ENCODE measurements around the gene PSMA1.
"Not testable (repeated sequence)": the region's sequence is repeated elsewhere in the genome, so short reads cannot be mapped to it uniquely, and the experiment has no call there.

PSMA1 gene

DNA sequence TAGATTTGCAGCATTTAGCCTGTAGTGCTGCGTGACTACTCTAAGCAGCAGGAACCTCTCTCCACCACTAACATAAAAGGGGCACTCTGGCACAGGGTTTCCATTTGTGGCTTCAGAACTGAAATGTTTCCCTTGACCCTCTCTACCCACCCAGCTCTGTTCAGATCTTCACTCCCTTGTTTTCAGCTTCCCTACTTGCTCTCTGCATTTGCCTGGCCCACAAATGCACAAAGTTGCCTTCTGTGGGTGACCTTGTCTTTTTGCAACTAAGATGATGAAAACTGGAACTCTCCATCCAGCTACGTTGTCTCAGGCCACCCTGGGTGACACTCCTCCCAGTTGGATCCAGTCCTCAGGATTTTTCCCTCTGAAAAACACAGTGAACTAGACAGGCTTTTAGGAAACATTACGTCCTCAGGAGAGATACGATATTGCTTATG, 19.8 kb upstream of the PSMA1 start (continued):
- TF ChIP-seq KLF7 (tag by site-specific recombination; IDR thresholded peaks at IDR 0.05; ENCODE audit: borderline replicate concordance): no peak

- ChIA-PET CTCF (interaction anchor here (0.5 to 3.5 kb wide), 4 partner anchors 9 to 369 kb away, joined by 3 to 22 read pairs (median 4); no protein-coding TSS in a partner anchor), POLR2A (no interaction called here)
- Histone ChIP-seq H3K4me3 (ENCODE audit: low read depth, low read length) (no peak overlapping the region), H3K4me1 (ENCODE audit: control insufficient read depth, insufficient read depth, low read length) (no peaks in the 10 kb centered on the region), H3K27ac (ENCODE audit: extremely low read depth, low read depth, low read length) (no peak overlapping the region), H3K9me3 (ENCODE audit: control insufficient read depth, insufficient read depth, low read depth, low read length) (no peaks in the 10 kb centered on the region), H3K36me3 (ENCODE audit: control insufficient read depth in 2 of 2, insufficient read depth in 1 of 2, low read length in 2 of 2) (no peaks in the 10 kb centered on the region)
- no peak for TF ChIP-seq ZNF549 (tag by site-specific recombination; IDR thresholded peaks at IDR 0.05)
Observed at GRCh38 chr11:14538926-14539554, 18.9 kb upstream of the PSMA1 start.

- ChIA-PET CTCF (interaction anchor here (0.5 to 3.5 kb wide), 5 partner anchors 8 to 490 kb away, joined by 3 to 22 read pairs (median 4); no protein-coding TSS in a partner anchor), POLR2A (no interaction called here)
- Histone ChIP-seq H3K9me3 (ENCODE audit: control insufficient read depth, insufficient read depth, low read depth, low read length) (no peaks in the 10 kb centered on the region), H3K4me3 (ENCODE audit: low read depth, low read length) (no peak overlapping the region), H3K4me1 (ENCODE audit: control insufficient read depth, insufficient read depth, low read length) (no peaks in the 10 kb centered on the region), H3K36me3 (ENCODE audit: control insufficient read depth in 2 of 2, insufficient read depth in 1 of 2, low read length in 2 of 2) (no peaks in the 10 kb centered on the region), H3K27ac (ENCODE audit: extremely low read depth, low read depth, low read length) (no peak overlapping the region)
- TF ChIP-seq ZBTB48 (tag by site-specific recombination; IDR thresholded peaks at IDR 0.05) (no peak), ZNF366 (tag by site-specific recombination; conservative IDR thresholded peaks at IDR 0.05) (no peak), ZNF10 (tag by site-specific recombination; IDR thresholded peaks at IDR 0.05) (no peak), TRIM28 (IDR thresholded peaks at IDR 0.05; ENCODE audit: borderline replicate concordance, low read length) (no peak), RBAK (tag by site-specific recombination; IDR thresholded peaks at IDR 0.05) (no peak), ZNF211 (tag by site-specific recombination; IDR thresholded peaks at IDR 0.05; ENCODE audit: low read depth) (no peak), ZNF830 (tag by site-specific recombination; IDR thresholded peaks at IDR 0.05; ENCODE audit: low read depth) (no peak)
Observed at GRCh38 chr11:14538271-14538925, 18.2 kb upstream of the PSMA1 start.

DNA sequence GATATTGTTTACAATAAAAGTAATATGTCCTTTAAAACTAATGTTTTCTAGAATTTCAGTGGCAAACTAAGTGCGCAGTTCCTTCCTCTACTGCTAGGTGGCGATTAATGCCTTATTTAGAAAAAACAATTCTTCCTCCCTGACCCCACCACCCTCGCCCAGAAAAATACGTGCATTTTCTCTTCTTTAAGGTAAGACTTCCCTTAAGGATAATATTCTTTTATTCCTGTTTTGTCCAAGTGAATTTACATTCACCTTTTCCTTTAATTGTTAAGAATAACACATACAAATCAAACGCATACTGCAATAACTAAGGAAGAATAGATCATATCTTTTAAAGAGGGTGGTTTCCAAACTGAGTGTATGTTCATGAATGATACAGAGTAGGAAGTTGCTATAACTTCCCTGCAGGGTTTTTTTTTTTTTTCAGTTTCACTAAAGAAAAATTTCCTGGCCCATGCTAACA, 17.0 kb upstream of the PSMA1 start:
- Histone ChIP-seq H3K4me3 (ENCODE audit: low read depth, low read length) (no peak overlapping the region), H3K27ac (ENCODE audit: extremely low read depth, low read depth, low read length) (no peak overlapping the region), H3K4me1 (ENCODE audit: control insufficient read depth, insufficient read depth, low read length) (no peaks in the 10 kb centered on the region), H3K36me3 (ENCODE audit: control insufficient read depth in 2 of 2, insufficient read depth in 1 of 2, low read length in 2 of 2) (no peaks in the 10 kb centered on the region), H3K9me3 (ENCODE audit: control insufficient read depth, insufficient read depth, low read depth, low read length) (no peaks in the 10 kb centered on the region)
- CTCF ChIA-PET: interaction anchor here (0.6 to 3.5 kb wide), 8 partner anchors 10 to 623 kb away, joined by 3 to 22 read pairs (median 4); no protein-coding TSS in a partner anchor
- POLR2A ChIA-PET: no interaction called here
- TF ChIP-seq AEBP2 (tag by site-specific recombination; IDR thresholded peaks at IDR 0.05; ENCODE audit: borderline replicate concordance) (no peak), ZNF654 (tag by site-specific recombination; IDR thresholded peaks at IDR 0.05; ENCODE audit: low read depth) (peak; percentile 35)

DNA sequence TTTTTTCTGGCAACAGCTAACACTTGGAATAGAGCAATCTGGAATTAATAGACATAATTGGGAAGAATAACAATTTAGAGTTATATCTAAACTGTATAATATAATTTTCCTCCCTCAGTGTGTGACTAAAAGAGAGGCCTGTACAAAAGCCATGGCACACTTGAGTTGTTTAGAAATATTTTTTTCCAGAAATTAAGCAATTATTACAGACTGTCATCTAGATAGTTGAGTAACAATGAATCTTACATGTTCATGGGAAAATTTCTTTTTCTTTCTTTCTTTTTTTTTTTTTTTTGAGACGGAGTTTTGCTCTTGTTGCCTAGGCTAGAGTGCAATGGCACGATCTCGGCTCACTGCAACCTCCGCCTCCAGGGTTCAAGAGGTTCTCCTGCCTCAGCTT, 15.0 kb upstream of the PSMA1 start:
- POLR2A ChIA-PET; H3K4me3 ChIP-seq (ENCODE audit: low read depth, low read length); H3K4me1 ChIP-seq (ENCODE audit: control insufficient read depth, insufficient read depth, low read length); H3K36me3 ChIP-seq (ENCODE audit: control insufficient read depth in 2 of 2, insufficient read depth in 1 of 2, low read length in 2 of 2); H3K27ac ChIP-seq (ENCODE audit: extremely low read depth, low read depth, low read length); H3K9me3 ChIP-seq (ENCODE audit: control insufficient read depth, insufficient read depth, low read depth, low read length): not testable (repeated sequence)
- CTCF ChIA-PET: interaction anchor here (0.6 to 1.2 kb wide), 3 partner anchors 20 to 373 kb away, joined by 3 to 8 read pairs (median 4); no protein-coding TSS in a partner anchor
